K562 (cell line): Measurements from ENCODE around the gene SND1. TPM values are rescaled to one million over a fixed set of nuclear protein-coding genes. Genes with fewer than 3 reads are reported as not detected.

Experiments used
- BCLAF1 ChIP-seq, 2 experiments: fragments of 450-650 bp in 1 of 2; IDR thresholded peaks; 2 replicates each; pipeline ENCODE4 v1.6.1; 2011 to 2017; ENCODE audit warnings: low read depth in 2 of 2, antibody characterized with exemption in 1 of 2, borderline replicate concordance in 1 of 2, low read length in 1 of 2, mild to moderate bottlenecking in 1 of 2, mixed read lengths in 1 of 2; ENCODE audit not compliant: control insufficient read depth in 1 of 2
- CCAR2 ChIP-seq: fragments of 200-400 bp; formaldehyde crosslinking; IDR thresholded peaks from 2 replicates; pipeline ENCODE4 v1.6.1; 2017; ENCODE audit warnings: mild to moderate bottlenecking, low read depth, low read length
- CCNT2 ChIP-seq: IDR thresholded peaks from 2 replicates; pipeline ENCODE4 v1.6.1; 2011; ENCODE audit warnings: borderline replicate concordance, low read depth, mild to moderate bottlenecking, moderate library complexity, mixed read lengths, low read length; ENCODE audit not compliant: insufficient read length; ENCODE audit errors: extremely low read depth
- MTF1 ChIP-seq: fragments of 250-450 bp; sonication (Bioruptor Pico); IDR thresholded peaks from 2 replicates; pipeline ENCODE4 v1.9.0; 2021; ENCODE audit warnings: moderate library complexity, mild to moderate bottlenecking, inconsistent platforms, borderline replicate concordance
- NR0B1 ChIP-seq: fragments of 450-650 bp; IDR thresholded peaks from one replicate; pipeline ENCODE4 v1.6.1; 2018; ENCODE audit warnings: mild to moderate bottlenecking, moderate library complexity; ENCODE audit not compliant: partially characterized antibody
- NR4A1 ChIP-seq, 2 experiments: fragments of 250-450 bp in 1 of 2; fragments of 450-650 bp in 1 of 2; sonication (Bioruptor Pico) in 1 of 2; IDR thresholded peaks; 2 replicates each; pipeline versions ENCODE4 v1.4.0 to v1.6.1; 2016 to 2020; ENCODE audit warnings: mild to moderate bottlenecking in 2 of 2, missing compliant biosample characterization in 1 of 2, missing genetic modification characterization in 1 of 2, moderate library complexity in 1 of 2
- POLR3A ChIP-seq: IDR thresholded peaks from 2 replicates; pipeline ENCODE4 v1.6.1; 2011; ENCODE audit warnings: borderline replicate concordance, mild to moderate bottlenecking, moderate library complexity; ENCODE audit not compliant: insufficient read length, insufficient read depth; ENCODE audit errors: extremely low read depth
- SOX6 ChIP-seq: fragments of 450-650 bp; IDR thresholded peaks from 2 replicates; pipeline ENCODE4 v1.6.1; 2014; ENCODE audit warnings: mild to moderate bottlenecking
- SPI1 ChIP-seq: IDR thresholded peaks from 2 replicates; pipeline ENCODE4 v1.6.1; 2011; ENCODE audit warnings: low read depth, low read length, control low read depth, borderline replicate concordance
- YY1 ChIP-seq, 3 experiments: IDR thresholded peaks; 2 replicates each; pipeline ENCODE4 v1.6.1; 2011; ENCODE audit warnings: low read length in 2 of 3, mild to moderate bottlenecking in 2 of 3, moderate library complexity in 2 of 3, borderline replicate concordance in 1 of 3, control low read depth in 1 of 3, low read depth in 1 of 3; ENCODE audit not compliant: insufficient read depth in 3 of 3, insufficient replicate concordance in 2 of 3, control insufficient read depth in 1 of 3, insufficient read length in 1 of 3; ENCODE audit errors: extremely low read depth in 1 of 3
- ZBTB8A ChIP-seq: fragments of 450-650 bp; IDR thresholded peaks from 2 replicates; pipeline ENCODE4 v1.6.1; 2018; ENCODE audit warnings: mild to moderate bottlenecking, moderate library complexity; ENCODE audit not compliant: partially characterized antibody
- polyA plus RNA-seq, 8 experiments: library from polyadenylated mRNA; depleted of rRNA in 4 of 8; stranded (reverse) in 5 of 8; unstranded in 3 of 8; fragments of >200 nt; fragmentation: Nextera tagmentation in 2 of 8; fragmentation: Illumina TruSeq in 1 of 8; extraction: Ambion mirVana in 2 of 8; extraction: Trizol in 1 of 8; gene quantifications; 2 replicates each; pipeline versions ENCODE4 v1.2.1 to v1.2.3, GENCODE V29; 2011 to 2014; ENCODE audit warnings: inconsistent platforms in 1 of 8, missing spikeins in 1 of 8
- total RNA-seq, 7 experiments: library from RNA; depleted of rRNA in 6 of 7; stranded (reverse); fragments of >200 nt in 6 of 7; fragmentation: Illumina TruSeq in 2 of 7; extraction: Trizol in 2 of 7; gene quantifications; 2 replicates each; pipeline versions ENCODE4 v1.2.1 to v1.2.3, GENCODE V29; 2011 to 2021; ENCODE audit warnings: low replicate concordance in 1 of 7
- TF ChIP-seq, protein P1 (sequence below): fragments of 450-650 bp; formaldehyde crosslinking; IDR thresholded peaks from 2 replicates; pipeline ENCODE4 v1.4.0; 2020; ENCODE audit warnings: mild to moderate bottlenecking, moderate library complexity
- TF ChIP-seq, protein P2 (sequence below): fragments of 450-650 bp; IDR thresholded peaks from 2 replicates; pipeline ENCODE4 v1.6.1; 2017; ENCODE audit warnings: antibody characterized with exemption

The SND1 gene
- total and polyA plus RNA-seq, 9 of the 15 experiments (the other 6 are each of a cell fraction or from before 2014, with no cell fraction given), result 46.5 to 307 (median 191) TPM

GRCh38 chr7:127792528-127793342 is 140.7 kb downstream of the SND1 start (continued):
- no peak for TF ChIP-seq BCLAF1 (IDR thresholded peaks at IDR 0.05; ENCODE audit: borderline replicate concordance in 1 of 2, control insufficient read depth in 1 of 2, low read depth in 2 of 2, low read length in 1 of 2)
- no peak for TF ChIP-seq CCNT2
- no peak for TF ChIP-seq MTF1
- no peak for TF ChIP-seq SPI1
- no peak for TF ChIP-seq ZBTB8A
- TF ChIP-seq POLR3A, result no peak
- no peak for TF ChIP-seq CCAR2
- TF ChIP-seq SOX6, result no peak
- TF ChIP-seq, protein P1, sequence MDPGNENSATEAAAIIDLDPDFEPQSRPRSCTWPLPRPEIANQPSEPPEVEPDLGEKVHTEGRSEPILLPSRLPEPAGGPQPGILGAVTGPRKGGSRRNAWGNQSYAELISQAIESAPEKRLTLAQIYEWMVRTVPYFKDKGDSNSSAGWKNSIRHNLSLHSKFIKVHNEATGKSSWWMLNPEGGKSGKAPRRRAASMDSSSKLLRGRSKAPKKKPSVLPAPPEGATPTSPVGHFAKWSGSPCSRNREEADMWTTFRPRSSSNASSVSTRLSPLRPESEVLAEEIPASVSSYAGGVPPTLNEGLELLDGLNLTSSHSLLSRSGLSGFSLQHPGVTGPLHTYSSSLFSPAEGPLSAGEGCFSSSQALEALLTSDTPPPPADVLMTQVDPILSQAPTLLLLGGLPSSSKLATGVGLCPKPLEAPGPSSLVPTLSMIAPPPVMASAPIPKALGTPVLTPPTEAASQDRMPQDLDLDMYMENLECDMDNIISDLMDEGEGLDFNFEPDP, result no peak
- TF ChIP-seq, protein P2, sequence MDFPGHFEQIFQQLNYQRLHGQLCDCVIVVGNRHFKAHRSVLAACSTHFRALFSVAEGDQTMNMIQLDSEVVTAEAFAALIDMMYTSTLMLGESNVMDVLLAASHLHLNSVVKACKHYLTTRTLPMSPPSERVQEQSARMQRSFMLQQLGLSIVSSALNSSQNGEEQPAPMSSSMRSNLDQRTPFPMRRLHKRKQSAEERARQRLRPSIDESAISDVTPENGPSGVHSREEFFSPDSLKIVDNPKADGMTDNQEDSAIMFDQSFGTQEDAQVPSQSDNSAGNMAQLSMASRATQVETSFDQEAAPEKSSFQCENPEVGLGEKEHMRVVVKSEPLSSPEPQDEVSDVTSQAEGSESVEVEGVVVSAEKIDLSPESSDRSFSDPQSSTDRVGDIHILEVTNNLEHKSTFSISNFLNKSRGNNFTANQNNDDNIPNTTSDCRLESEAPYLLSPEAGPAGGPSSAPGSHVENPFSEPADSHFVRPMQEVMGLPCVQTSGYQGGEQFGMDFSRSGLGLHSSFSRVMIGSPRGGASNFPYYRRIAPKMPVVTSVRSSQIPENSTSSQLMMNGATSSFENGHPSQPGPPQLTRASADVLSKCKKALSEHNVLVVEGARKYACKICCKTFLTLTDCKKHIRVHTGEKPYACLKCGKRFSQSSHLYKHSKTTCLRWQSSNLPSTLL, result no peak
- TF ChIP-seq NR0B1, result no peak
- no peak for TF ChIP-seq NR4A1 (CRISPR knock-in tag; IDR thresholded peaks at IDR 0.05)
- no peak for TF ChIP-seq NR4A1 (tag; IDR thresholded peaks at IDR 0.05)
- peak in 1 of 3 experiments; percentile 33 for TF ChIP-seq YY1 (IDR thresholded peaks at IDR 0.05; ENCODE audit: borderline replicate concordance in 1 of 3, control insufficient read depth in 1 of 3, extremely low read depth in 1 of 3, insufficient read depth in 3 of 3, insufficient read length in 1 of 3, insufficient replicate concordance in 2 of 3, low read depth in 1 of 3, low read length in 2 of 3)
